Activated CD8-positive, alpha-beta memory T cell treated with anti-CD3 and anti-CD28 coated beads, Interleukin-2, amount 50 U/mL, for 1 hour (primary cell): Measurements from ENCODE around the gene RAB1B.

Experiments used
- DNase-seq: peaks from one replicate; pipeline ENCODE4 v3.0.0-alpha.2; 2020; ENCODE audit errors: extremely low read depth

The RAB1B gene

GRCh38 chr11:66284526-66285078 is 16.2 kb downstream of the RAB1B start:
- DNase-seq: no peak

- no peak for DNase-seq
Observed at GRCh38 chr11:66285250-66285947, 17.0 kb downstream of the RAB1B start.

- no peak for DNase-seq
Observed at GRCh38 chr11:66286699-66287098, 18.3 kb downstream of the RAB1B start.

- DNase-seq: no peak
Observed at GRCh38 chr11:66287211-66287888, 18.9 kb downstream of the RAB1B start.

GRCh38 chr11:66287889-66288670 is 19.6 kb downstream of the RAB1B start:
- DNase-seq: no peak

GRCh38 chr11:66288671-66289547 is 20.5 kb downstream of the RAB1B start, which contains the start of gene YIF1A:
YIF1A (minus strand) TSS chr11:66289143; CDS start chr11:66288985, 158 bp downstream.
- DNase-seq: peak; percentile 96

- DNase-seq: no peak
Observed at GRCh38 chr11:66289548-66290329, 21.3 kb downstream of the RAB1B start.

- DNase-seq: no peak
Observed at GRCh38 chr11:66290330-66290621, 21.8 kb downstream of the RAB1B start.

- DNase-seq: no peak
Observed at GRCh38 chr11:66291303-66291705, 22.9 kb downstream of the RAB1B start.

GRCh38 chr11:66291706-66292542 is 23.5 kb downstream of the RAB1B start, which contains the start of gene TMEM151A:
TMEM151A (plus strand) TSS chr11:66291894; CDS start chr11:66292014, 120 bp downstream.
- DNase-seq: no peak

GRCh38 chr11:66292543-66293332 is 24.3 kb downstream of the RAB1B start:
- DNase-seq: no peak

GRCh38 chr11:66293352-66293751 is 24.9 kb downstream of the RAB1B start:
- no peak for DNase-seq

GRCh38 chr11:66293777-66294625 is 25.6 kb downstream of the RAB1B start:
- no peak for DNase-seq

- DNase-seq: no peak
Observed at GRCh38 chr11:66294626-66295620, 26.5 kb downstream of the RAB1B start.

GRCh38 chr11:66297610-66298009 is 29.2 kb downstream of the RAB1B start:
- DNase-seq: no peak

- no peak for DNase-seq
Observed at GRCh38 chr11:66299186-66299585, 30.7 kb downstream of the RAB1B start.

- DNase-seq: no peak
Observed at GRCh38 chr11:66302656-66303055, 34.2 kb downstream of the RAB1B start.
